GF-D8 (cell line): ENCODE data around the gene LHX6.
A peak's percentile ranks its signal among the peaks of the same experiment; 100 is the strongest.

Source experiments
- DNase-seq: peaks from one replicate; lab custom pipeline; 2025; lab: John Stamatoyannopoulos, UW

The LHX6 gene

DNA sequence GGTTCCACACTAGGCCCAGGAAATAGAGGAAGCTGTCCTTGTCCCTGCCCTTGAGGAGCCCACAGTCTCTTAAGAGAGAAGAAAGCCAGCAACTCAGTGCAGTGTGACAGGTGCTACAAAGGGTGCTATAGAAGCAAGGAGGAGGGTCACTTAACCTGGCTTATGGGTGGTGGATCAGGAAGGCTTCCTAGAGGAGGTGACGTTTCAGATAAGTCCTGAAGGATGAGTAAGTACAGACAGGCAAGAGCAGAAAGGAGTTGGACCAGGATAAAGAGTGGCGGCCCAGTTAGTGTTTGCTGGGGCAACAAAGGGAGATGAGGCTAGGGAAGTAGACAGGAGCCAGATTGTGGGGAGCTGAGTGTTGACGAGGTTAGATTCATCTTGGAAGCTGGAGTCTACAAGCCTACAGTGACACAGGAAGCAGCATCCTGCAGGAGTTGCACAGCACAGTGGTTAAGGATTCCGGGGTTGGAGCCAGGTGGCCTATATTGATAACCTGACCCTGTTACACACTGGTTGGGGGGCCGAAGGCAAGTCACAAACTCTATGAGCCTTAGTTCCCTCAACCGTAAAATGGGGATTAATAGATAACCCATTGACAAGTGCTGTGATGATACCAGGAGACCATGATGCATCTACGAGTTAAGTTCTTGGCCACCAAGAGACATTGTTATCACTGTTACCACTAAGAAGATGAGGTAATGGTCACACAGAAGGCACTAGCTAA, 5.4 kb upstream of the LHX6 start:
- DNase-seq = no peak

DNA sequence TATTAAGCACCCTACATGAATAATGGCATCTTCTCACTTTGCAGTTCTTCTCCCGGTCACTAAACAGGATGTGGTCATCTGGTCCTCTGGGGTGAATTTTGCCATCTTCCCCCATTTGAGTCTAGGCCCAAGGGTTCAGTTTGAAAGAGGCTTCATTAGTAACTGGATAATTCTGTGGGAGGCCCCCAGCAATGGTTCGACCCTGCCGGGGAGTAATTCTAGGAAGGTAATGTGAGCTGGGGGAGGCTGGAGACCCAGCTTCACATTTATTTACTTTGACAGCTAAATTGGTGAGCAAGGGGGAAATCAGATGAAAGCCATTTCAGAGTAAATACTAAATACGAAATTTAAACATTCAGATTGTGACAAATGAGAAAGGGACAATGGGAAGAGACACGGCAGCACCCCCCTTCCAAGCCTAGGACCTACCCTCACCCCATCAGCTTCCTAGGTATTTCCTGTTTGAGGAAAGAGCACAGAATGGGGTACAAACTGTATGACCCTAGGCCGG, 4.1 kb upstream of the LHX6 start:
- no peak for DNase-seq

DNA sequence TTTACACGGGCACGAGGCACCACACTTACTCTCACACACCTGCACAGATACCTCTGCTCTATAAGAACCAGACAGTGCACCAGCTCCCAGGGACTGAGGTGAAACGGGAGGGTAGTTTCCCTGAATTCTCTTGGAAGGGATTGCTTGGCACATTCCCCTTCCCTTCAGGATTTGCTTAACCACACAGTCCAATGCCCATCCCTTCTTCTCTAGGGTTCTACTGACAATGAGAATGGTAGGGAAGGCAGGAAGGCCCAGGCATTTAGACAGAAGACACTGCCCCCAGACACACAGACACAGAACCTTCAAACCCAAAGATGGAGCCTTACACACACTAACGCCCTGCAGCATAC, 704 bp upstream of the LHX6 start:
- no peak for DNase-seq

GRCh38 chr9:122228191-122228567, 578 bp downstream of the LHX6 start:
- no peak for DNase-seq

GRCh38 chr9:122227575-122227900, 1.2 kb downstream of the LHX6 start:
- DNase-seq = no peak

DNA sequence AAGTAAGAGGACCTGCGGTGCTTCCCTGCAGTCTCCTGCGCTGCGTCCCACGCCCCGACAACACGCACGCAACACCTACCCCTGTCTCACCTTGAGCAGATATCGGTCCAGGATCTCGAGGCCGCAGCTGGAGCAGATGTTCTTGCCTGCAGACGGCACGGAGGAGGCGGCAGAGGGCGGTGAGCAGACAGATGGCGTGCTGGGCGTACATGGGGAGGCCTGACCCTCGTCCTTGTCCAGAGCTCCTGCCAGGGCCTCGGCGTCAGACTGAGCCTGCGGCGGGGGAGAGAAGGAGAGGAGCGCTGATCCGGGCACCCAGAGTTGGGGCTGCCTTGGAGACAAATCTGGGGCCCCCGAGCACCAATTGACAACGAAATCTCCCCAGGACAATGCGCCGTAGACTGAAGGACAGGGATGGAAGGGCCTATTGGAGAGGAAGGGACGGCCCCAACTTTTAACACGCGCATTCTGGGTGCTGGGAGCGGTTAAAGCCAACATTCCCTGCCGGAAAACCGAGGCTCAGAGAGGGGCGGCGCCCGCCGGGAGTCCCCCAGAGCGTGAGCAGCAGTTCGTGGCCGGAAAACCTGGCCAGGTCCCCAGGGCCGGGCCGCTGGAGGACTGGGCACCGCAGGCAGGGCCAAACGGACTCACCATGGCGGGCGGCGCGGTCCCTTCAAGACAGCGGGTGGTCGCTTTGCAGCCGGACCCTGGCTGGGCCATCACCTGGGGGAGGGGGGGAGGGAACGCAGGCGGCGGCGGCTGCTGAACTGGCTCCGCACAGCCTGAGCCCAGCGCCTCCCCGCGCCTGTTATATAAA, 1.8 kb downstream of the LHX6 start:
- DNase-seq = no peak

GRCh38 chr9:122226142-122226757, 2.5 kb downstream of the LHX6 start:
- no peak for DNase-seq

DNA sequence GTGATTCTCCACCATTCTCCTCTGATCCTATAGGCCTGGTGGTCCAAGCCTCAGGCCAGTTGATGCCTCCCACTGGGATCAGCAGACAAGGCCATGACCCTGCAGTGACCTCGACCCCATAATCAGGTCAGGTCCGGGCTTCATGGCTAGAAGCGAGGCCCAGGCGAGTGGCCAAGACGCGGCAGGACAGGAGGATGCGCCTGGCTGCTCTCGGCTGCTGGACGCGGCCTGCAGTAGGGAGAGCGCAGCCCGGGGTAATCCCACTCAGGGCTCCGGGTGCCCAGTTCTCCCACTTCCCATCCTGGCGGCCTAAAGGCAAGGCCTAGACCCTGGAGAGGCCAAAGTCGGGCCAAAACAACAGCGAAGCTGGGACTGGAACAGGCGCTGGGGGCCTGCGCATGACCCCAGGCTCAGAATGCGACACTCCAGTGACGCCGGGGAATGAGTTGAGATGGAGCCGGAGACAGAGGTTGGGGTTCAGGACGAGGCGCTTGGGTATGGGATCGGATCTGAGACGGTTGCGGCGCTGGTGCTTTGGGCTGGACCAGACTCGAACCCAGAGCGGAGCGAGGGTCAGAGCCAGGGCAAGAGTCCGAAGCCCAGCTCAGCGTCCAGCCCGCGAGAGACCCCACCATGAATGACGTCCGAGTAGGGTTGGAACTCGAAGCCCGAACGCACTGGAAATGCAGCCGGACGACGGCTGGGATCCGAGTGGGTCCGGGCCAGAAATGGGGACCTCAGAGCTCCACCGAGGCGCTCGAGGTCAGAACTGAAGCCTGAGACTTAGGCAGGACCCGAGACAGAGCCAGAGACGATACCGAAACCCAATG, 3.2 kb downstream of the LHX6 start:
- DNase-seq = no peak

DNA sequence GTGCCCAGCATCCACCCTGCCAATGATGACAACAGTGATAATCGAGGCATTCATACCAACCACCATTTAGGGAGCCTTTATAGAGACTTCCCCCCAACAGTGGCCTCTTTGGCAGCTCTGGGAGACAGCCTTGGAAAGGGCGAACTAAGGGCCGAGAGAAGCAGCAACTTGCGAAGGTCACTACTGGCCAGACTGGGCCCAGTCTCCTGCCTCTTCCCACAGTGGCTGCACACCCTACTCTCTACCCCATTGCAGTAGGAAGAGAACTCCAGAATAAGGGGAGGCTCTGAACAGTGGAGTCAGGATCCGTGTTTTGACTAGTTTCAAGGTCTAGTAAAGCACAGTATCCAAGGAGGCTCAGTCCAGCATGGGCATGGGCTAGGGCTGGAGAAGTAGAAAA, 5.3 kb downstream of the LHX6 start:
- DNase-seq = no peak

DNA sequence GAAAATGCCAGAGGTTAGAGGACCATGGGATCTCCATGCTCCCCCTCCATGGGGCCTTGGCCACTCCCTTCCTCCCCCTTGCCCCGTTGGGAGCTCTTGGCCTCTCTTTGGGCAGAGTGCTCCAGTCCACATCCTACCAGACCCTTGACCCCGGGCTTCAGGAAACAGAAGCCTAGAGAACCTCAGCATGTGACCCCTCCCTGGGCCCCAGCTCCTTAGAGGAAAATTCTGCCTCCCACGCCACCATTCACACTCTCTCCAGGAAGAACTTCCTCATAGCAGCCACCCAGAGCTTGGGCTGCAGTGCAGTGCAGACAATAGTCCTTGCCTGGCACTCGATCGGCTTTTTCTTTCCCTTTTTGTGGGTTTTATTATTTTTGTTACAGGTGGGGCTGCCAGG, 6.0 kb downstream of the LHX6 start:
- DNase-seq = no peak

DNA sequence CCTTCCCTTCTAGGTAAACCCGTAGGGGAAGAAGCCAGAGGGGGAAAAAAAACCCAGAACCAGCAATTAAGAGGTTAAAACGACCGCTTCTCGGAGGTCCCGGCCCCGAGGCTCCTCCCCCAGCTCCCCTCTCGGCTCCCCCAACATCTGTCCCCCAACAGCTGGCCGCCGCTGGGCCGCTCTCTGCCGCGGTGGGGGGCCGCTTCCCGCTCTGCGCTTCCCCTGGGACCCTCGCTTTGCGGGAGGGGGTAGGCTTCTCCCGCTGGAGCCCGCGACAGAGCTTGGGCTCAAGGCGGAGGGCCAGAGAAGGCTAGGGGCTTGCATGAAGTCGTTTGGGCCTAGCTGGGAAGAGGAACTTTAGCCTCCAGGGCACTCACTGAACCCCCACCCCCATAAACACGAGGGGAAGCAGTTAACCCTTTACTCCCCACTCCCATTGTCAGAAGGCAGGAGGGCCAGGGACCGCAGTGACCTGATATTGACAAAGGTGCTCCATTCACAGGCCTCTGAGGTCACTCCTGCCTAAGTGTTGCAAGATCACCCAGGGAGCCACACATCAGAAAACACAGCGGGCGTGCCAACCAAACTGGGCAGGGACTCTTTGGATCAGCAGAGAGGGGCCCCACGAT, 7.5 kb downstream of the LHX6 start:
- no peak for DNase-seq

GRCh38 chr9:122220673-122221182, 8.0 kb downstream of the LHX6 start:
- DNase-seq = no peak

GRCh38 chr9:122219856-122220672, 8.7 kb downstream of the LHX6 start:
- no peak for DNase-seq

DNA sequence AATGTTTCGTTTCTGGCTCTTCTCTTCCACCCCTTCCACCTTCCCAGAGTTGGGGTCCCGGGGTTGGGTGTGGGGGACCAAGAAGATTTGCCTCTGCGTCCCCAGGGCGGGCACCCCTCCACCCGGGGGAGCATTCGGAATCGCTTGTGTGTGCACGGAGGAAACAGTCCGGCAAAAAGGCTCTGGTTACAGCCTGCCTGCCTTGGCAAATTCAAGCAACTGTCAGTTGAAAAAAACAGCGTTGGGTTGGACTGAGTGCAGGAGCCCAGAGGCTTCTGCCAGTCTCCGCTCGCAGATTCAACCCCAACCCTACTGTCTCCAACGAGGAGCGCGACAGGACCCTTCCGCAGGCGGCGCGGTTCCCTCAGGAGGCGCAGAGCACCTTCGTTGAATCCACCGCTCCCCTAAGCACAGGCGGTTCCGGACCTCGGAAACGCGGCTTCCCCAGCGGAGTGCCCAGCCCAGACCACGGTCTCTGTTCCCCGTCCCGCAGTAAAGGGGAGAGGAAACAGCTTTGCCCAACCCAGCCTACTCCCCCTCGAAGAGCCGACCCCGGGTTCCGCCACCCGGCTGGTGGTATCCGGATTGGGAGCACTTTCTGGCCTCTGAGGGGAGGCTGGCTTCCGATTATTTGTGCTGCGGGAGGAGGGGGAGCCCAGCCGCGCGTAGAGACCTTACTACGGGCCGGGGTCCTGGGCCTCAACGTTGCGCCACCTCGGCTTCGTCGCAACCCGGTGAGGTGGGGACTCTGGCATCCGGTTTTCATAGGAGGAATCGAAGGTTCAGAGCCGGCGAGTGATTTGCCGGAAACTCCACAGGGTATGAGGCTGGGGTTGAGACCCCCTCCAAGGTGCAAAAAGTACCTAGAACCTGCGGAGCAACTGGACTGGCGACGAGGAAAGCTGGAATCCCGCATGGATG, 9.6 kb downstream of the LHX6 start:
- peak; percentile 60 for DNase-seq

- DNase-seq = peak; percentile 34
Measured at GRCh38 chr9:122218071-122218934, 10.5 kb downstream of the LHX6 start.

DNA sequence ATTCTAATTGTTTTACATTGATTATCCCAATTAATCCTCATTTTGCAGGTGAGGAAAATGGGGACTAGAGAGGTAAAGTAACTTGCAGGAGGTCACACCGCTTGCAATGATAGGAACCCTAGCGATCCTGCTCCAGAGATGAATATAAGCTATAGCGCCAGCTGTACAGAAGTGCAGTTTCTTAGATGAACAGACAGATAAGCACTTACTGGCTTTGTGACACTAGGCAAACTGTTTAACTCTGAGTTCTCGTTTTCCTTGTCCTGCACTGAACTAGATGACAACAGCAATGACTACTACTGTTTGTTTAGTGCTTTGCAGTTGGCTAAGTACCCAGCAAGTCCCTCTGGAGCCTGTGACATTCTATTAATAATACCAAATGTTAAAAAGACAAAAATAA, 11.1 kb downstream of the LHX6 start:
- peak; percentile 52 for DNase-seq

- no peak for DNase-seq
Measured at GRCh38 chr9:122216798-122217418, 11.8 kb downstream of the LHX6 start.

DNA sequence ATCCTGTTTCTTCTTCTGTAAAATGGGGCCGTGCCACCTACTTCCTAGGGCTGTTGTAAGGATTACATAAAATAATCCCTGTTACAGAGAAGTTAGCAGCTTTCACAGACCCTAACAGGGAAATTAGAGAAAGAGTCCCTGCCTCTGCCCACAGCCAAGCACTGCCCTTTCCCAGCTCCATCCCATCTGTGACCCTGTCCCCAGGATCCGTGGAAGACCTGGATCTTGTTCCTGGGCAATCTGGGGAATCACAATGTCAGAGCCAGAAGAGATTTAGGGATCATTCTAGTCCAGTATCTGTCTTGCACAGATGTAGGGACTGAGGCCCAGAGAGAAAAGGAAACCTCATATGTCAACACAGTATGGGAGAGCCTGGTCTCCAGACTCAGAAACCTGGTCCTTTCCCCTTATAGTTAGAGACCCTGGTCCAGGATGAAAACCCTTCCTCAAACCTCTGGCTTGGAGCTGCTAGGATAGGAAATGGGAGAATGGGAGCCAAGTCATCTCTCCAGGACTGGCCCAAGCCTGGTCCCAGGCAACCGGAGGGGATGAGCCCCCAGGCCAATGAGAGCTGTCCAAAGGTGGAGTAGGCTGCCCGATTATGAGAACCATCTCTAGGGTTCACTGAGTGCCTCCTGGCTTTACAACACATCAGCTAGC, 12.5 kb downstream of the LHX6 start:
- DNase-seq = no peak
